ENCODE data around the gene SRC. TPM values are rescaled to one million over a fixed set of nuclear protein-coding genes. Genes with fewer than 3 reads are reported as not detected.

SRC gene
- total RNA-seq, 1 experiment from 2014 or later = 42.3 TPM

- no peak overlapping the region for H3K9ac ChIP-seq (ENCODE audit: low read length)
- peaks cover 9% of the 10 kb centered on the region; the same call in 1 of the 2 replicates for H3K27me3 ChIP-seq (ENCODE audit: insufficient read depth, low read length)
- ChIA-PET RAD21 (ENCODE audit: low non-redundant PET in 1 of 2, low total read pairs in 2 of 2, uncharacterized antibody in 2 of 2, unreplicated experiment in 2 of 2) (no interaction called here), CTCF (no interaction called here), POLR2A (no interaction called here)
- H3K36me3 ChIP-seq (ENCODE audit: control insufficient read depth in 1 of 2, insufficient read depth in 2 of 2, low read length in 2 of 2) = no peaks in the 10 kb centered on the region
- H3K4me3 ChIP-seq (replicated peaks in 1 of 2; ENCODE audit: low read depth in 1 of 2, low read length in 2 of 2) = no peak overlapping the region
- H3K4me1 ChIP-seq (ENCODE audit: control insufficient read depth in 1 of 2, insufficient read depth in 2 of 2, low read length in 2 of 2) = no peaks in the 10 kb centered on the region
- H3K9me2 ChIP-seq (ENCODE audit: insufficient read depth) = no peaks in the 10 kb centered on the region
- no peak overlapping the region for H3K4me2 ChIP-seq (ENCODE audit: low read length)
- no peaks in the 10 kb centered on the region for H4K20me1 ChIP-seq (ENCODE audit: insufficient read depth)
- H3K79me2 ChIP-seq (ENCODE audit: insufficient read depth, low read length) = no peaks in the 10 kb centered on the region
- intact Hi-C loops (cut with micrococcal nuclease) = no loop called here
- H3K27ac ChIP-seq (ENCODE audit: low read depth, low read length) = no peak overlapping the region
- no peak for ATAC-seq
- H3K9me3 ChIP-seq (ENCODE audit: control insufficient read depth in 1 of 2, insufficient read depth in 1 of 2, low read depth in 1 of 2, low read length in 2 of 2) = no peaks in the 10 kb centered on the region
- BruUV-seq (replicated peaks) = no TSS peak
- no peak for DNase-seq (ENCODE audit: low read depth, low spot score)
- no peak for TF ChIP-seq ZFX (IDR thresholded peaks at IDR 0.05)
- no peak for TF ChIP-seq ZNF274 (IDR thresholded peaks at IDR 0.05; ENCODE audit: low read depth, low read length)
- no peak for TF ChIP-seq CTCF (IDR thresholded peaks at IDR 0.05 in 2 of 3, conservative IDR thresholded peaks at IDR 0.05 in 1 of 3; ENCODE audit: borderline replicate concordance in 1 of 3, insufficient read depth in 1 of 3, low read depth in 2 of 3, low read length in 2 of 3)
- no peak for TF ChIP-seq SRF (IDR thresholded peaks at IDR 0.05; ENCODE audit: low read depth)
- no peak for TF ChIP-seq FOSL1 (IDR thresholded peaks at IDR 0.05; ENCODE audit: low read depth)
- TF ChIP-seq SP1 (IDR thresholded peaks at IDR 0.05; ENCODE audit: low read depth) = no peak
- no peak for TF ChIP-seq TCF7L2 (IDR thresholded peaks at IDR 0.05; ENCODE audit: borderline replicate concordance, extremely low read depth, insufficient read depth, insufficient read length)
- no peak overlapping the region for H2AFZ ChIP-seq (ENCODE audit: low read depth, low read length, poor library complexity, severe bottlenecking)
Observed at GRCh38 chr20:37413379-37413778, 67.4 kb downstream of the SRC start.

Data from HCT116 (cell line).